KMS-11 (cell line): ENCODE data around the gene MACROH2A1.

ENCODE experiments used
- H2AFZ ChIP-seq: fragments of 200-600 bp; sonication (generic); 2 replicates; pipeline ENCODE4 v1.6.1; 2016; ENCODE audit warnings: antibody characterized with exemption, mixed run types, low read depth
- H3K27ac ChIP-seq: fragments of 200-600 bp; sonication (generic); 2 replicates; pipeline ENCODE4 v1.6.1; 2016; ENCODE audit warnings: mild to moderate bottlenecking, mixed run types
- H3K27me3 ChIP-seq: fragments of 200-600 bp; sonication (generic); 2 replicates; pipeline ENCODE4 v1.6.1; 2017; ENCODE audit warnings: mild to moderate bottlenecking, low read depth, mixed run types, moderate library complexity; ENCODE audit not compliant: insufficient read depth
- H3K36me3 ChIP-seq: fragments of 200-600 bp; sonication (generic); 2 replicates; pipeline ENCODE4 v1.6.1; 2017; ENCODE audit warnings: mild to moderate bottlenecking, mixed run types; ENCODE audit not compliant: insufficient read depth
- H3K4me1 ChIP-seq: fragments of 200-600 bp; sonication (generic); 2 replicates; pipeline ENCODE4 v1.6.1; 2016; ENCODE audit warnings: mild to moderate bottlenecking, low read depth, mixed run types; ENCODE audit not compliant: poor library complexity, severe bottlenecking
- H3K4me2 ChIP-seq: fragments of 200-600 bp; sonication (generic); 2 replicates; pipeline ENCODE4 v1.7.0; 2016; ENCODE audit warnings: mild to moderate bottlenecking, mixed run types
- H3K4me3 ChIP-seq: fragments of 200-600 bp; sonication (generic); IDR thresholded peaks from 2 replicates; pipeline ENCODE4 v1.6.1; 2017; ENCODE audit warnings: low read depth, low read length, mixed read lengths; ENCODE audit not compliant: insufficient read depth
- H3K79me2 ChIP-seq: fragments of 200-600 bp; sonication (generic); 2 replicates; pipeline ENCODE4 v1.6.1; 2016; ENCODE audit warnings: low read depth, mixed run types; ENCODE audit not compliant: insufficient read depth
- H3K9ac ChIP-seq: fragments of 200-600 bp; sonication (generic); 2 replicates; pipeline ENCODE4 v1.6.1; 2016; ENCODE audit warnings: mild to moderate bottlenecking, mixed run types
- H4K20me1 ChIP-seq: fragments of 200-600 bp; sonication (generic); 2 replicates; pipeline ENCODE4 v1.6.1; 2016; ENCODE audit warnings: mild to moderate bottlenecking, mixed run types; ENCODE audit not compliant: insufficient read depth
- TF ChIP-seq, protein P1 (sequence below): fragments of 200-600 bp; sonication (generic); conservative IDR thresholded peaks from 2 replicates; pipeline ENCODE4 v1.6.1; 2017; ENCODE audit warnings: low read depth, mild to moderate bottlenecking, antibody characterized with exemption, low read length, moderate library complexity, mixed read lengths

MACROH2A1 gene

GRCh38 chr5:135373736-135374515, 25.1 kb downstream of the MACROH2A1 start:
- Histone ChIP-seq H3K4me2 (no peak overlapping the region), H3K79me2 (no peaks in the 10 kb centered on the region), H3K4me1 (no peaks in the 10 kb centered on the region), H3K27me3 (no peaks in the 10 kb centered on the region), H3K9ac (no peak overlapping the region), H3K27ac (no peak overlapping the region), H3K4me3 (no peak overlapping the region), H3K36me3 (no peaks in the 10 kb centered on the region; the same call in 1 of the 2 replicates), H2AFZ (no peak overlapping the region), H4K20me1 (no peaks in the 10 kb centered on the region)
- TF ChIP-seq, protein P1, sequence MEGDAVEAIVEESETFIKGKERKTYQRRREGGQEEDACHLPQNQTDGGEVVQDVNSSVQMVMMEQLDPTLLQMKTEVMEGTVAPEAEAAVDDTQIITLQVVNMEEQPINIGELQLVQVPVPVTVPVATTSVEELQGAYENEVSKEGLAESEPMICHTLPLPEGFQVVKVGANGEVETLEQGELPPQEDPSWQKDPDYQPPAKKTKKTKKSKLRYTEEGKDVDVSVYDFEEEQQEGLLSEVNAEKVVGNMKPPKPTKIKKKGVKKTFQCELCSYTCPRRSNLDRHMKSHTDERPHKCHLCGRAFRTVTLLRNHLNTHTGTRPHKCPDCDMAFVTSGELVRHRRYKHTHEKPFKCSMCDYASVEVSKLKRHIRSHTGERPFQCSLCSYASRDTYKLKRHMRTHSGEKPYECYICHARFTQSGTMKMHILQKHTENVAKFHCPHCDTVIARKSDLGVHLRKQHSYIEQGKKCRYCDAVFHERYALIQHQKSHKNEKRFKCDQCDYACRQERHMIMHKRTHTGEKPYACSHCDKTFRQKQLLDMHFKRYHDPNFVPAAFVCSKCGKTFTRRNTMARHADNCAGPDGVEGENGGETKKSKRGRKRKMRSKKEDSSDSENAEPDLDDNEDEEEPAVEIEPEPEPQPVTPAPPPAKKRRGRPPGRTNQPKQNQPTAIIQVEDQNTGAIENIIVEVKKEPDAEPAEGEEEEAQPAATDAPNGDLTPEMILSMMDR: no peak

- H3K36me3 ChIP-seq: no peaks in the 10 kb centered on the region; the same call in 1 of the 2 replicates
- TF ChIP-seq, protein P1: no peak
- no peak overlapping the region for H3K4me2 ChIP-seq
- no peak overlapping the region for H3K9ac ChIP-seq
- no peak overlapping the region for H3K4me3 ChIP-seq
- no peaks in the 10 kb centered on the region for H4K20me1 ChIP-seq
- no peaks in the 10 kb centered on the region for H3K79me2 ChIP-seq
- H3K4me1 ChIP-seq: no peaks in the 10 kb centered on the region
- no peak overlapping the region for H2AFZ ChIP-seq
- no peak overlapping the region for H3K27ac ChIP-seq
- H3K27me3 ChIP-seq: no peaks in the 10 kb centered on the region
These were observed 26.2 kb downstream of the MACROH2A1 start for GRCh38 chr5:135372654-135373381.

DNA sequence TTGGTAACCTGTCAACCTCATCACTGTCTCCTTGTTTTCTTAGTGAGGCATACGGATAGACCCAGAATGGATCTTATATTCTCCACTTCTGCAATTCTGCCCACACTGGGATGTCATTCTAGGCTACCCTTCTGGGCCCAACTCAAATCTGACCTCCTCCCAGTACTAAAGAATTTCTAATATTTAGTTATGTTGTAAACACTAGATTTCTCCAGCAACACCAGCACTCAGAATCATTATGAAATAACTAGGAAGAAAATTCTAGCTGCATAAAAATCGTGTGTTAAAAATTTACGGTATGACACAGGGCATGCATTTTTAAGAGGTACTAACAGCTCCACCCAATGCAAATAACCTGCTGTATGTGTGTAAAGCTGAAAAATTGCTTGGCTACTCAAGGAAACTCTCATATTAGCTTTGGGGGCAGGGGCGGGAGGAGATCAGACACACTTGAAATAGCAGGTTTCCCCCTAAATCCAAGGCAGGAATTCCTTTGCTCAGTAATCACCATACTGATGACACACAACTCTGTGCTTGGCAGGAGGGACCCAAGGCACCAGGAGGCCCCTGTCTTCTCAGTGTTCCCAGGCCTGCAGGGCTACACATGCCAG, 27.3 kb downstream of the MACROH2A1 start:
- Histone ChIP-seq H3K4me2 (no peak overlapping the region), H3K9ac (no peak overlapping the region), H3K79me2 (no peaks in the 10 kb centered on the region), H3K4me3 (no peak overlapping the region), H4K20me1 (no peaks in the 10 kb centered on the region), H3K36me3 (no peaks in the 10 kb centered on the region; the same call in 1 of the 2 replicates), H3K4me1 (no peaks in the 10 kb centered on the region), H3K27ac (no peak overlapping the region), H2AFZ (no peak overlapping the region), H3K27me3 (no peaks in the 10 kb centered on the region)
- TF ChIP-seq, protein P1: no peak

GRCh38 chr5:135369952-135370351, 29.1 kb downstream of the MACROH2A1 start:
- Histone ChIP-seq H3K27ac (no peak overlapping the region), H3K79me2 (no peaks in the 10 kb centered on the region), H3K27me3 (no peaks in the 10 kb centered on the region), H4K20me1 (no peaks in the 10 kb centered on the region), H3K9ac (no peak overlapping the region), H2AFZ (no peak overlapping the region), H3K4me1 (no peaks in the 10 kb centered on the region), H3K4me2 (no peak overlapping the region), H3K4me3 (no peak overlapping the region), H3K36me3 (no peaks in the 10 kb centered on the region; the same call in 1 of the 2 replicates)
- TF ChIP-seq, protein P1: no peak
